ENCODE measurements around the gene MYO5B. TPM values are rescaled to one million over a fixed set of nuclear protein-coding genes. Genes with fewer than 3 reads are reported as not detected.

The MYO5B gene
- total and polyA plus RNA-seq, 9 of the 15 experiments (the other 6 are each of a cell fraction or from before 2014, with no cell fraction given) = 0.07 to 0.42 (median 0.28) TPM

DNA sequence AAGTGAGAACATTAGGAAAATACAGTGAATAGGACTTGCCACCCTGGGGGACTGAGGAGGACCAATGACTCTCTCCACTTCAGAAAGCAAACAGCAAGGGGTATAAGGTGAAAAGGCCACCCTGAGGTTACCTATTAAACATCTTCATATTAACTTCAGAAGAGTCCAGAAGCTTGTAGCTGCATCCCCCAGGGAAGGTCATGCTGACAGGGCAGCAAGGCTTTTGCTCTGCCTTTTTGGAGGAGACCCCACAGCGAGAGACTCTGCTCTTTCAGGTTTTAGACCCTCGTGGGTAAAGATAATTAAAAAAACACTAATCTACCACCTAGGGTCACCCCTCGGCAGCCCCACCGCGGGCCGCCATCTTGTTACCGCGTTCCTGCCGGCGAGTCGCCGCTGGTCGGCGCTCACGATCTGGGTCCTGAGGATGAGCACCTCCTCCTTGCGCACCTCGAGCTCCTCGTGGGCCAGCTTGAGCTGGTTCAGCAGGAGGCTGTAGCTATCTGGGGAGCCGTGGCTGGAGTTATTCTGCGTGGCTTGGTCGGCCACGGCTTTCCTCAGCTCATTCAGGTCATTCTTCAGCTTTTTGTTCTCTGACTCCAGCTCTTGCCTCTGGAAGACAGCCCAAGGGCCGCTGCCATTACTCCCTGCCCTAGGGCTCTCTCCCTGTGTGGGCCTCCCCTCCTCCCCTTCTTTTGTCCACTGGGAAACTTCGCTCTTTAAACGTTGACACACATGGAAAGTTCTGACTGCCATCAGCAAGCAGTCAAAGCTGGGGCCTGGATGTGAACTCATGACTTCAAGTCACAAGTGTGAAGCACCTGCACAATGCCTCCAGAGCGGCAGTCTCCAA lies 331.0 kb downstream of the MYO5B start (continued):
- TF ChIP-seq, protein P1, sequence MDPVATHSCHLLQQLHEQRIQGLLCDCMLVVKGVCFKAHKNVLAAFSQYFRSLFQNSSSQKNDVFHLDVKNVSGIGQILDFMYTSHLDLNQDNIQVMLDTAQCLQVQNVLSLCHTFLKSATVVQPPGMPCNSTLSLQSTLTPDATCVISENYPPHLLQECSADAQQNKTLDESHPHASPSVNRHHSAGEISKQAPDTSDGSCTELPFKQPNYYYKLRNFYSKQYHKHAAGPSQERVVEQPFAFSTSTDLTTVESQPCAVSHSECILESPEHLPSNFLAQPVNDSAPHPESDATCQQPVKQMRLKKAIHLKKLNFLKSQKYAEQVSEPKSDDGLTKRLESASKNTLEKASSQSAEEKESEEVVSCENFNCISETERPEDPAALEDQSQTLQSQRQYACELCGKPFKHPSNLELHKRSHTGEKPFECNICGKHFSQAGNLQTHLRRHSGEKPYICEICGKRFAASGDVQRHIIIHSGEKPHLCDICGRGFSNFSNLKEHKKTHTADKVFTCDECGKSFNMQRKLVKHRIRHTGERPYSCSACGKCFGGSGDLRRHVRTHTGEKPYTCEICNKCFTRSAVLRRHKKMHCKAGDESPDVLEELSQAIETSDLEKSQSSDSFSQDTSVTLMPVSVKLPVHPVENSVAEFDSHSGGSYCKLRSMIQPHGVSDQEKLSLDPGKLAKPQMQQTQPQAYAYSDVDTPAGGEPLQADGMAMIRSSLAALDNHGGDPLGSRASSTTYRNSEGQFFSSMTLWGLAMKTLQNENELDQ (CRISPR knock-in tag; IDR thresholded peaks at IDR 0.05; ENCODE audit: borderline replicate concordance) = no peak
- TF ChIP-seq ZNF561 (CRISPR knock-in tag; conservative IDR thresholded peaks at IDR 0.05) = no peak
- TF ChIP-seq STAG1 (CRISPR knock-in tag; IDR thresholded peaks at IDR 0.05; ENCODE audit: borderline replicate concordance) = peak; percentile 49; the same call in 1 of the 2 replicates
- no peak for TF ChIP-seq EP400 (IDR thresholded peaks at IDR 0.05)
- no peak for TF ChIP-seq NFATC3 (IDR thresholded peaks at IDR 0.05)
- TF ChIP-seq, protein P2, sequence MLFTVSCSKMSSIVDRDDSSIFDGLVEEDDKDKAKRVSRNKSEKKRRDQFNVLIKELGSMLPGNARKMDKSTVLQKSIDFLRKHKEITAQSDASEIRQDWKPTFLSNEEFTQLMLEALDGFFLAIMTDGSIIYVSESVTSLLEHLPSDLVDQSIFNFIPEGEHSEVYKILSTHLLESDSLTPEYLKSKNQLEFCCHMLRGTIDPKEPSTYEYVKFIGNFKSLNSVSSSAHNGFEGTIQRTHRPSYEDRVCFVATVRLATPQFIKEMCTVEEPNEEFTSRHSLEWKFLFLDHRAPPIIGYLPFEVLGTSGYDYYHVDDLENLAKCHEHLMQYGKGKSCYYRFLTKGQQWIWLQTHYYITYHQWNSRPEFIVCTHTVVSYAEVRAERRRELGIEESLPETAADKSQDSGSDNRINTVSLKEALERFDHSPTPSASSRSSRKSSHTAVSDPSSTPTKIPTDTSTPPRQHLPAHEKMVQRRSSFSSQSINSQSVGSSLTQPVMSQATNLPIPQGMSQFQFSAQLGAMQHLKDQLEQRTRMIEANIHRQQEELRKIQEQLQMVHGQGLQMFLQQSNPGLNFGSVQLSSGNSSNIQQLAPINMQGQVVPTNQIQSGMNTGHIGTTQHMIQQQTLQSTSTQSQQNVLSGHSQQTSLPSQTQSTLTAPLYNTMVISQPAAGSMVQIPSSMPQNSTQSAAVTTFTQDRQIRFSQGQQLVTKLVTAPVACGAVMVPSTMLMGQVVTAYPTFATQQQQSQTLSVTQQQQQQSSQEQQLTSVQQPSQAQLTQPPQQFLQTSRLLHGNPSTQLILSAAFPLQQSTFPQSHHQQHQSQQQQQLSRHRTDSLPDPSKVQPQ (CRISPR knock-in tag; IDR thresholded peaks at IDR 0.05; ENCODE audit: borderline replicate concordance) = no peak
